8988T (cell line): ENCODE data around the gene MYH11.
"Not testable (repeated sequence)": the region's sequence is repeated elsewhere in the genome, so short reads cannot be mapped to it uniquely, and the experiment has no call there.

Source experiments
- DNase-seq: peaks from one replicate; pipeline ENCODE4 v3.0.0; 2011

MYH11 gene

DNA sequence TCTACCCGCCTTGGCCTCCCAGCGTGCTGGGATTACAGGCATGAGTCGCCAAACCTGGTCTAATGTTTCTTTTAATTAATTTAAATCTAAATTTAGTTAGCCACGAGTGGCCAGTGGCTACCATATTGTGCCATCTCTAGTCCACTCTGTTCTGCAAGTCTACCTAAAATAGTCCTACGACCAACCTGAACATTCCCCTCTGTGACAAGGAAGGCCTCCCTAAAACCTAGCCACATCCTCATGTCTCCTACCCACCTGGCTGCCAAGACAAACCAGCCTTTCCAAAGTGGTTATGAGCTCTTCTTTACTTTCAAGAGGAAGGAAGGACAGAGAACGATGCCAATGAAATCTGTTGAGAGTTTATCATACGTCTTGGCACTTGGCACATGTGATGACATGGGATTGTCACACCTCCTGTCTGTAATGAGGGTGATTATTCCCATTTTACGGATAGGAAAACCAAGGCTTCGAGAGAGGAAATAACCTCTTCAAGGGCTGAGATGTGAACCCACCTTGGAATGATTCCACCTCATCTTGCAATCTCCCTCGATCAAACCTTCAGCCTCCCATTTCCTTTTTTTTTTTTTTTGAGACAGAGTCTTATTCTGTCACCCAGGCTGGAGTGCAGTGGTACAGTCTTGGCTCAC is 19.7 kb downstream of the MYH11 start:
- DNase-seq: no peak

DNA sequence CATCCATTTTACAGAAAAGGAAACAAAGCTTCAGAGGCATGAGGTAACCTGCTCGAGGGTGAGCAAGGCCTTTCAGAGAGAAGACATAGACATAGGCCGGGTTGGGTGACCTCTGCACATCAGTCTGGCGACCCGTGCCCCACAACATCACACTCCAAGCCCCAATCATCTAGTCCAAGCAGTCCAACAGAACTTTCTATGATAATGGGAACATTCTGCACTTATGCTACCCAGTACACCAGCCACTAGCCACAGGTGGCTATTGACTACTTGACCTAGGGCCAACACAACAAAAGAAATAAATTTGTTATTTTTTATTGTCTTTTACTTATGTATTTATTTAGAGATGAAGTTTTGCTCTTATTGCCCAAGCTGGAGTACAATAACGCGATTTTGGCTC is 20.8 kb downstream of the MYH11 start:
- DNase-seq: no peak

DNA sequence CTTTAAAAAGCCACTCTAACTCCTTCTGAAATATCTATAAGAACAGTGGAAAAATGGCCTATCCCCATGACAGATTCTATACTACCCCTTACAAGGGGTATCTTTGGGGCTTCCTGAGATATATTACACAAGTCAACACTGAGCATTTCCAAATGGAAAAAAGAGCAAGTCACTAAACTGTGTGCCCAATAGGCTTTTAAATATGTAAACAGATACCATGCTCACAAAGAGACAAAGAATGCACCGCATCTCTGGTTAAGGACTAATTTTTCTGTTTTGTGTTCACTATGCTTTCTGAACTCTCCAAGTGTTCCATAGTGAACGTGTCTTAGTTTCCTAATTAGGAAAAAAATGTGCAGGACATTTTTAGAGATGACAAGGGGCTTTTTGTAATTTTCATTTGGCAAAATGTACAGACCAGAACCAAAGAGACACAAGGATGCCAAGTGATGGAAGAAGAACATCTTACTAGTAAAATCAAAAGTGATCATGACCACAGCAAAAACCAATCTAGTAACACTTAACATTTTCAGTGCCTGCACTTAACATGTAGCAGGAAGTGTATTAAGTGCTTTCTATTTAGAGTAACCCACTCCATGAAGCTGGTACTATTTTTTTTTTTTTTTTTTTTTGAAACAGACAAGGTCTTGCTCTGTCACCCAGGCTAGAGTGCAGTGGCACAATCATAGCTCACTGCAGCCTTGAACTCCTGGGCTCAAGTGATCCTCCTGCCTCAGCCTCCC is 21.5 kb downstream of the MYH11 start:
- no peak for DNase-seq

DNA sequence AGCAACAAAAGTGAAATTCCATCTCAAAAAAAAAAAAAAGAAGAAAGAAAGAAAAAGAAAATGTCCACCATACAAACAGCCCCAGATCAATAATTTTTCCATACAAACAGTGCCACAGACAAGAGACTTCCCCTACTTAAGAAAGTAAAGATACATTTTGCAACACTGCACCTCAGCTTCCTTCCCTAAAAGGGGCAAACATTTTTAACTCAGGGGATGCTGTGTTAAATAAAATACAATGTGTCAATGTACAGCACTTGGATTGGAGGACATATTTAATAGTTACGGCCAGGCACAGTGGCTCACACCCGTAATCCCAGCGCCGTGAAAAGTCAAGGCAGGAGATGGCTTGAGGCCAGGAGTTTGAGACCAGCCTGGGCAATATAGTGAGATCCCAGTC is 22.3 kb downstream of the MYH11 start:
- no peak for DNase-seq

DNA sequence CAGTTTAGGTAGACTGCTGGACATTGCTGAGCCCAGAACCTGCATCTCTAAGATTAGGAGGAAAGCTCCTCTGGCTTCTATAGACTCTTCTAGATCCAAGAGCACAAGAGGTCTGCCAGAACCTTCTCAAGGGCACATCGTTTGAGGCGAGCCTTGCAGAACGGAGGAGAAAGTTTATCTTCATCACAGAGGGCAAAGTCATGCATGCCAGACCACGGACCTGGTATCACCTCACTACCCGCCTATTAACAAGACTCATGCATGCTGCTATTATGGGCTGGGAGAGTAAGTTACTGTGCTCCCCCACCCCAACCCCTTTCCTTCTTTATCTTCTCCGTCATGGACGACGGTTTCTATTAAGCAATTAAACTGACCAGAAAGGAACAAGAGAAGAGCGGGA is 23.3 kb downstream of the MYH11 start:
- DNase-seq: no peak

GRCh38 chr16:15832241-15832640 is 24.6 kb downstream of the MYH11 start:
- DNase-seq: no peak

- DNase-seq: no peak
Observed at GRCh38 chr16:15830832-15831451, 25.9 kb downstream of the MYH11 start.

GRCh38 chr16:15829460-15829859 is 27.4 kb downstream of the MYH11 start:
- DNase-seq: no peak

DNA sequence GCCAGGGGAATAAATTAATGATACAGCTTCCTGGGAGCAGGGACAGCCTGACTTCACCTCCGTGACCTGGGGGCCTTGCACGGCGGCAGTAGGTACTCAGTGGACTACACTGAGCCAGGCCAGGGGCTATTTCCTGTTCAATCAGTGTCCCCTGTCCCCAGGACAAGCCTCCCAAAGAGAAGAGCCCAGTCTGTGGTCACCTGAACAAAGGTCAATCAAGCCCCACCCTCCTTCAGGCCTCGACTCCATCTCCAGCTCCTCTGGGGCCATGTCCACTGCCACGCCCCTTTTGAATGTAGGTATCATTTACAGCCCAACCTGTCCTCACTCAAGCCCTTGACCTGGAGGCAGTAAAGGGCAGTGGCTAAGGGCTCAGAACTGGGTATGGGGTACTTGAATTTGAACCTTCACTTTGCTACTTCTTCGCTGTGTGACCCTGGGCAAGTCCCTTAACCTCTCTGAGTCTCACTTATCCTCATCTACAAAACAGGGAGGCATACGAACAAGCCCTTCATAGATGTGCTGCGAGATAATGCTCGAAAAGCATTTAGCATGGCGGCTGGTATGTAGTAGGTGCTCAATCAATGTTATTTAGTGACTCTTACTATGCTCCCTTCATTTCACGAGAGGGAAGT is 29.0 kb downstream of the MYH11 start:
- DNase-seq: no peak

- no peak for DNase-seq
Observed at GRCh38 chr16:15827299-15827698, 29.5 kb downstream of the MYH11 start.

DNA sequence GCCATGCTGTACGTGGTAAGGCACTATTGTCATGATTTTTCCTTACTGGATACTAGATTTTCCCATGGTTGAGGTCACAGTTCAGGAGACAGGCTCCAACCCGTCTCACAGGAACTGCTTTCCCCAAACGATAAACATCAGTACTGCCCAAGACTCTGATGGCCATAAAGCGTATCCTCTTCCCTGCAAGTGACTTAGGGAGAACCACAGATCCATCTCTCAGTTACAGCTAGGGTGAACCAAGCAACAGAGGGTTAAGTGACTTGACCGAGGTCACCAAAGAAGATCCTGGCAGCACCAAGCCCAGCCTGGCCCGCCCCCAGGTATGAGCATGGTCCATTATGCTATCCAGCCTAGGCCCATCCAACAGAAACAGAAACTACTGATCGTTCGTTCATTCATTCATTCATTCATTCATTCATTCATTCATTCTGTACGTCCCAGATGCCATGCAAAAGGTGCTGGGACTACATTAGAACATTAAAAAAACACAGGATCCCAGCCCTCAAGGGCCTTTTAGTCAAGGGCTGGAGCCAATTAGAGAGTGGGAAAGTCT is 31.0 kb downstream of the MYH11 start:
- no peak for DNase-seq

DNA sequence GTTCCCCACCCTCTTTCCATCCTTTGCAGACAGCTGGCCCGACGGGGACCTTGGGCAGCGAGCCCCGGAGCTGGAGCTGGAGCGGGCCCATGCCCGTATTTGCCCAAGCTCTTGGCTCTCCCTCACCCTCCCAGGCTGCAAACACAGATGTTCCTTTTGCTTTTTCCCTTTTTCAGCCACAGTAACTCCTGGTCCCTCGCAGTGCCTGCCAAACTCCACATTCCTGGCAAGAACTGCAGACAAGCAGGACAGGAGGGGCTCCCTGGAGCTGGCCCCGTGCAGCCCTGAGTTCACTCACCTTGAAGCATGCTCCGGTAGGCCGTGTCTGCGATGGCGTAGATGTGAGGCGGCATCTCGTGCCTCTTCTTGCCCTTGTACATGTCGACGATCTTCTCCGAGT is 33.9 kb downstream of the MYH11 start:
- no peak for DNase-seq

- no peak for DNase-seq
Observed at GRCh38 chr16:15820837-15821236, 36.0 kb downstream of the MYH11 start.

GRCh38 chr16:15819046-15819445 is 37.8 kb downstream of the MYH11 start:
- DNase-seq: no peak

DNA sequence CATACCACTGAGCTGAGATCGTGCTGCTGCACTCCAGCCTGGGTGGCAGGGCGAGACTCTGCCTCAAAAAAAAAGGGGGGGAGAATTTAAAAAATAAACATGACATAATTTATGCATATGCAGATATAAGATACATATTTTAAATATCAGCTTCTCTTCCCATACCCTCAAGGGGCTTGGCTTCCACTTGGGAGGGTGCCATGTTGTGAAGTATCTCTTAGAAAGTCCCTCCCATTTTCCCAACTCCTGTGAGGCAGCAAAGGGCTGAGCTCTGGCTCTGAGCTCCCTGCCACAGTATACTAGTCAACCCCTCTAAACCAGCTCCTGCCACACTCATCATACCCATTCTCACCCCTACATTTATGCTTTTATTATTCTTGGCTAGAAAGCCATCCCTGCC is 39.4 kb downstream of the MYH11 start:
- no peak for DNase-seq

- DNase-seq: no peak
Observed at GRCh38 chr16:15816228-15816627, 40.6 kb downstream of the MYH11 start.

GRCh38 chr16:15812401-15812750 is 44.5 kb downstream of the MYH11 start:
- DNase-seq: not testable (repeated sequence)

GRCh38 chr16:15811481-15812400 is 45.1 kb downstream of the MYH11 start:
- no peak for DNase-seq

DNA sequence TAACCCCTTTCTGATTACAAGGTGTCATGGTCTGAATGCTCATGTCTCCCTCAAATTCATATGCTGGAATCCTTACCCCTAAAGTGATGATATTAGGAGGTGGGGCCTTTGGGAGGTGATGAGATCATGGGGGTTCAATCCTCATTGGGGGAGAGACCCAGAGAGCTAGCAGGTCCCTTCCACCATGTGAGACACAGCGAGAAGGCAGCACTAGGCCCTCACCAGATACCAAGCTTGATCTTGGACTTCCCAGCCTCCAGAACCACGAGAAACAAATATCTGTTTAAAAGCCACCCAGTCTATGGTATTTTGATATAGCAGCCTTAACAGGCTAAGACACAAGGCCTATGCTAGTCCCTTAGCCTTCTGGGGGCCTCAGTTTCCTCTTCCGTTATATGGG is 45.9 kb downstream of the MYH11 start:
- no peak for DNase-seq

GRCh38 chr16:15810411-15810810 is 46.4 kb downstream of the MYH11 start:
- no peak for DNase-seq

DNA sequence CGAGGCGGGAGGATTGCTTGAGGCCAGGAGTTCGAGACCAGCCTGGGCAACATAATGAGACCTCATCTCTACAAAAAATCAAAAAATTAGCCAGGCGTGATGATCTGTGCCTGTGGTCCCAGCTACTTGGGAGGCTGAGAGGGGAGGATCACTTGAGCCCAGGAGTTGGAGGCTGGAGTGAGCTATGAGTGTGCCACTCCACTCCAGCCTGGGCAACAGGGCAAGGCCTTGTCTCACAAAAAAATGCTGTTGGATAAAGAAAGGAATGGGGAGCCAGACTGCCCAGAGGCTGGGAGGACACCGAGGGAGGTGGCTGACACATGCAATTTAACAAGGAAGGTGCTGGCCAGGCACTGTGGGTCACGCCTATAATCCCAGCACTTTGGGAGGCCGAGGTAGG is 47.5 kb downstream of the MYH11 start:
- DNase-seq: not testable (repeated sequence)

- no peak for DNase-seq
Observed at GRCh38 chr16:15808071-15808470, 48.8 kb downstream of the MYH11 start.

- no peak for DNase-seq
Observed at GRCh38 chr16:15807603-15808009, 49.2 kb downstream of the MYH11 start.
